A673 (cell line): Measurements from ENCODE around the gene INTS6.

Source experiments
- CTCF ChIP-seq: fragments of 300-800, 200-600 bp; sonication (generic); conservative IDR thresholded peaks from 2 replicates; pipeline ENCODE4 v1.5.1; 2017; ENCODE audit warnings: low read depth, mild to moderate bottlenecking, antibody characterized with exemption, low read length, moderate library complexity, mixed read lengths
- EZH2 ChIP-seq: fragments of 200-600 bp; sonication (generic); IDR thresholded peaks from 2 replicates; pipeline ENCODE4 v1.6.1; 2017; ENCODE audit warnings: borderline replicate concordance, low read depth, mild to moderate bottlenecking, mixed read lengths, antibody characterized with exemption, low read length; ENCODE audit not compliant: poor library complexity, severe bottlenecking

GRCh38 chr13:51449018-51449417, 3.8 kb downstream of the INTS6 start:
- TF ChIP-seq CTCF, result no peak
- TF ChIP-seq EZH2, result no peak
